Measurements from ENCODE around the gene FAM43B.

Gene FAM43B, protein sequence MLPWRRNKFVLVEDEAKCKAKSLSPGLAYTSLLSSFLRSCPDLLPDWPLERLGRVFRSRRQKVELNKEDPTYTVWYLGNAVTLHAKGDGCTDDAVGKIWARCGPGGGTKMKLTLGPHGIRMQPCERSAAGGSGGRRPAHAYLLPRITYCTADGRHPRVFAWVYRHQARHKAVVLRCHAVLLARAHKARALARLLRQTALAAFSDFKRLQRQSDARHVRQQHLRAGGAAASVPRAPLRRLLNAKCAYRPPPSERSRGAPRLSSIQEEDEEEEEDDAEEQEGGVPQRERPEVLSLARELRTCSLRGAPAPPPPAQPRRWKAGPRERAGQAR

GRCh38 chr1:20551945-20552727 lies at the start of gene FAM43B:
FAM43B (plus strand) TSS chr1:20552573; CDS start chr1:20552974, 401 bp downstream.
- TF ChIP-seq EZH2 (IDR thresholded peaks at IDR 0.05; ENCODE audit: borderline replicate concordance, low read depth, low read length, severe bottlenecking) (no peak), CTCF (IDR thresholded peaks at IDR 0.05; ENCODE audit: borderline replicate concordance, extremely low read depth, low read length, poor library complexity, severe bottlenecking) (no peak)
- Histone ChIP-seq H3K36me3 (ENCODE audit: insufficient read depth, low read length) (no peaks in the 10 kb centered on the region), H2AFZ (ENCODE audit: low read depth, low read length) (no peak within 1 kb of the TSS), H3K27ac (ENCODE audit: low read length) (no peak within 1 kb of the TSS), H3K4me3 (ENCODE audit: low read depth in 1 of 2, low read length in 2 of 2) (no peak within 1 kb of the TSS), H3K79me2 (ENCODE audit: insufficient read depth, low read length) (no peaks in the 10 kb centered on the region), H3K9me3 (ENCODE audit: insufficient read depth, low read length, severe bottlenecking) (no peaks in the 10 kb centered on the region), H4K20me1 (ENCODE audit: insufficient read depth, low read length) (no peaks in the 10 kb centered on the region), H3K4me2 (ENCODE audit: insufficient read depth, low read length) (no peak within 1 kb of the TSS), H3K9ac (ENCODE audit: low read depth, low read length) (no peak within 1 kb of the TSS), H3K27me3 (ENCODE audit: insufficient read depth, low read length, poor library complexity) (no peaks in the 10 kb centered on the region), H3K4me1 (ENCODE audit: insufficient read depth, low read length) (no peaks in the 10 kb centered on the region)
- ATAC-seq (ENCODE audit: insufficient read depth, low read depth) (no peak), DNase-seq (no peak)

- DNase-seq (no peak), ATAC-seq (ENCODE audit: insufficient read depth, low read depth) (no peak)
- peaks cover 13% of the 10 kb centered on the region for H3K27me3 ChIP-seq (ENCODE audit: insufficient read depth, low read length, poor library complexity)
- no peaks in the 10 kb centered on the region for H3K9me3 ChIP-seq (ENCODE audit: insufficient read depth, low read length, severe bottlenecking)
- no peaks in the 10 kb centered on the region for H3K4me1 ChIP-seq (ENCODE audit: insufficient read depth, low read length)
- no peak overlapping the region for H2AFZ ChIP-seq (ENCODE audit: low read depth, low read length)
- H3K36me3 ChIP-seq (ENCODE audit: insufficient read depth, low read length), result no peaks in the 10 kb centered on the region
- no peaks in the 10 kb centered on the region for H3K79me2 ChIP-seq (ENCODE audit: insufficient read depth, low read length)
- H3K4me2 ChIP-seq (ENCODE audit: insufficient read depth, low read length), result no peak overlapping the region
- H3K27ac ChIP-seq (ENCODE audit: low read length), result no peak overlapping the region
- H3K4me3 ChIP-seq (ENCODE audit: low read depth in 1 of 2, low read length in 2 of 2), result no peak overlapping the region
- TF ChIP-seq CTCF (IDR thresholded peaks at IDR 0.05; ENCODE audit: borderline replicate concordance, extremely low read depth, low read length, poor library complexity, severe bottlenecking) (no peak), EZH2 (IDR thresholded peaks at IDR 0.05; ENCODE audit: borderline replicate concordance, low read depth, low read length, severe bottlenecking) (no peak)
- no peak overlapping the region for H3K9ac ChIP-seq (ENCODE audit: low read depth, low read length)
- no peaks in the 10 kb centered on the region for H4K20me1 ChIP-seq (ENCODE audit: insufficient read depth, low read length)
Observed at GRCh38 chr1:20505488-20505887, 46.9 kb upstream of the FAM43B start.

- Histone ChIP-seq H3K9me3 (ENCODE audit: insufficient read depth, low read length, severe bottlenecking) (no peaks in the 10 kb centered on the region), H3K4me3 (ENCODE audit: low read depth in 1 of 2, low read length in 2 of 2) (no peak overlapping the region), H4K20me1 (ENCODE audit: insufficient read depth, low read length) (no peaks in the 10 kb centered on the region), H3K27ac (ENCODE audit: low read length) (no peak overlapping the region), H3K4me1 (ENCODE audit: insufficient read depth, low read length) (no peaks in the 10 kb centered on the region), H3K36me3 (ENCODE audit: insufficient read depth, low read length) (no peaks in the 10 kb centered on the region), H3K4me2 (ENCODE audit: insufficient read depth, low read length) (no peak overlapping the region), H2AFZ (ENCODE audit: low read depth, low read length) (no peak overlapping the region), H3K27me3 (ENCODE audit: insufficient read depth, low read length, poor library complexity) (peaks cover 20% of the 10 kb centered on the region), H3K79me2 (ENCODE audit: insufficient read depth, low read length) (no peaks in the 10 kb centered on the region), H3K9ac (ENCODE audit: low read depth, low read length) (no peak overlapping the region)
- TF ChIP-seq EZH2 (IDR thresholded peaks at IDR 0.05; ENCODE audit: borderline replicate concordance, low read depth, low read length, severe bottlenecking) (no peak), CTCF (IDR thresholded peaks at IDR 0.05; ENCODE audit: borderline replicate concordance, extremely low read depth, low read length, poor library complexity, severe bottlenecking) (no peak)
- ATAC-seq (ENCODE audit: insufficient read depth, low read depth) (no peak), DNase-seq (no peak)
Observed at GRCh38 chr1:20507248-20507563, 45.2 kb upstream of the FAM43B start.
